Gastroesophageal sphincter (tissue), 4 donors: ENCODE measurements around the gene EIPR1. TPM values are rescaled to one million over a fixed set of nuclear protein-coding genes. Genes with fewer than 3 reads are reported as not detected.

Source experiments
- ATAC-seq: fragments of 150-250 bp; one replicate; pipeline ENCODE4 v1.9.1; 2016; ENCODE audit warnings: mild to moderate bottlenecking, moderate library complexity
- H3K27ac ChIP-seq, 4 donors: fragments of 200-600 bp; sonication (generic) in 3 of 4; 1 replicate in 3 of 4; 2 replicates in 1 of 4; pipeline ENCODE4 v1.5.1; 2016 to 2019
- H3K27me3 ChIP-seq: fragments of 200-600 bp; sonication (generic); one replicate; pipeline ENCODE4 v1.5.1; 2019
- H3K36me3 ChIP-seq, 2 donors: fragments of 200-600 bp; sonication (generic); one replicate each; pipeline ENCODE4 v1.5.1; 2019; ENCODE audit warnings: control low read depth in 1 of 2
- H3K4me1 ChIP-seq, 3 donors: fragments of 200-600 bp; sonication (generic); 1 replicate in 2 of 3; 2 replicates in 1 of 3; pipeline ENCODE4 v1.5.1; 2016 to 2019; ENCODE audit warnings: control low read depth in 2 of 3
- H3K4me3 ChIP-seq, 2 donors: fragments of 200-600 bp; sonication (generic); one replicate each; pipeline ENCODE4 v1.5.1; 2019; ENCODE audit warnings: mild to moderate bottlenecking in 1 of 2, moderate library complexity in 1 of 2
- H3K9me3 ChIP-seq, 3 donors: fragments of 200-600 bp; sonication (generic); one replicate each; pipeline ENCODE4 v1.5.1; 2017 to 2019; ENCODE audit warnings: control low read depth in 2 of 3
- EP300 ChIP-seq: sonication (generic); formaldehyde crosslinking; IDR thresholded peaks from one replicate; pipeline ENCODE4 v1.6.1; 2017; ENCODE audit warnings: antibody characterized with exemption, mild to moderate bottlenecking
- POLR2A ChIP-seq, 2 donors: fragments of 450-650 bp; IDR thresholded peaks; one replicate each; pipeline ENCODE4 v1.6.1; 2017; ENCODE audit warnings: antibody characterized with exemption in 2 of 2, mild to moderate bottlenecking in 2 of 2, moderate library complexity in 1 of 2
- POLR2AphosphoS5 ChIP-seq: sonication (generic); formaldehyde crosslinking; IDR thresholded peaks from one replicate; pipeline ENCODE4 v1.6.1; 2017; ENCODE audit warnings: antibody characterized with exemption
- WGBS, 2 donors: methylation state at CpG; one replicate each; pipeline ENCODE4 v1.1.5; 2018; ENCODE audit warnings: low coverage in 1 of 2; 5-methylcytosine and 5-hydroxymethylcytosine counted together
- total RNA-seq, 4 donors: library from RNA; depleted of rRNA; stranded (reverse); fragments of >200 nt; gene quantifications; one replicate each; pipeline ENCODE4 v1.1.0, GENCODE V29; 2016
- TF ChIP-seq, protein P1 (sequence below), 4 experiments: fragments of 200-600 bp in 2 of 4; fragments of 450-650 bp in 2 of 4; sonication (generic) in 1 of 4; IDR thresholded peaks; one replicate each; pipeline ENCODE4 v1.5.1; 2017 to 2019; ENCODE audit warnings: antibody characterized with exemption in 4 of 4, mild to moderate bottlenecking in 2 of 4, moderate library complexity in 2 of 4

EIPR1 gene
- total RNA-seq, 4 donors from 2014 or later = 11.3 to 26.8 (median 22.2) TPM

DNA sequence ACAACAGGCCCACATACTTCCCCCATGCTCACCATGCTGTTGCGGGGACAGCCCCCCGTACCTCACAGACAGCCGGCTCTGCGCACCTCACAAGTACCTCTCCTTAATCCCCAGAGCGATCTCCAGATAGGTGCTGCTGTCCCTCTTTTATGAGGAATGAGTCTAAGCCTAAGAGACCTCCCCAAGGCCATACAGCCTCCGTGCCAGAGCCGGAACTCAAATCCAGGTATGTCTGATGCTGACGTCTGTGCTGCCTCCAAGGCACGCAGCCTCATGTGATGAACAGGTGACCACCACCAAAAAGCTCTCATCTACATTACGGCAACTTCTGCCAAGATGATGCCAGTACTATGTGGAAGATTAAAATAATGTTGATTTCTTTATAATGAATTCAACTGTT is 85.2 kb downstream of the EIPR1 start:
- WGBS, 2 donors = 96% methylated on average over 7 of the region's 10 CpGs; no CpG with 5 or more reads in 1 of the 2 donors
- ATAC-seq = no peak

DNA sequence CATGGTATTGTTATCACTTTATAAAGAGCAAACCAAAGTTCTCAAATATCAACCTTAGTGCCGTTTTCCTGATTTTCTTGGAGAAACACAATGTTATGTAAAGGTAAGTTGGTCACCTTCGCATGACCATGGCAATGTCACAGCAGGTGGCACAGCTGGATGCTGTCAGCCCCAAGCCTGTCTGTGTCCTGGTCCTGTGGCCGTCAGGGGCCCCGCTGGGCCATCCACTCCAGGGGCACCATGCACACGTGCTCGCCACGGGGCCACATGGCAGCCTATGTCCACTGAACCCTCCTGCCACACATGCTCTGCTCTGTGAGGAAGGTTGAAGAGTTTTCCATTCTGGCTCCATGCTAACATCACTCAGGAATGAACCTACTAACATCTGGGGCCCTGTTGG is 85.9 kb downstream of the EIPR1 start:
- H3K27me3 ChIP-seq = no peaks in the 10 kb centered on the region
- ATAC-seq = no peak
- no peaks in the 10 kb centered on the region for H3K36me3 ChIP-seq
- TF ChIP-seq POLR2A (IDR thresholded peaks at IDR 0.05) (no peak), POLR2AphosphoS5 (no peak), EP300 (no peak)
- TF ChIP-seq, protein P1, sequence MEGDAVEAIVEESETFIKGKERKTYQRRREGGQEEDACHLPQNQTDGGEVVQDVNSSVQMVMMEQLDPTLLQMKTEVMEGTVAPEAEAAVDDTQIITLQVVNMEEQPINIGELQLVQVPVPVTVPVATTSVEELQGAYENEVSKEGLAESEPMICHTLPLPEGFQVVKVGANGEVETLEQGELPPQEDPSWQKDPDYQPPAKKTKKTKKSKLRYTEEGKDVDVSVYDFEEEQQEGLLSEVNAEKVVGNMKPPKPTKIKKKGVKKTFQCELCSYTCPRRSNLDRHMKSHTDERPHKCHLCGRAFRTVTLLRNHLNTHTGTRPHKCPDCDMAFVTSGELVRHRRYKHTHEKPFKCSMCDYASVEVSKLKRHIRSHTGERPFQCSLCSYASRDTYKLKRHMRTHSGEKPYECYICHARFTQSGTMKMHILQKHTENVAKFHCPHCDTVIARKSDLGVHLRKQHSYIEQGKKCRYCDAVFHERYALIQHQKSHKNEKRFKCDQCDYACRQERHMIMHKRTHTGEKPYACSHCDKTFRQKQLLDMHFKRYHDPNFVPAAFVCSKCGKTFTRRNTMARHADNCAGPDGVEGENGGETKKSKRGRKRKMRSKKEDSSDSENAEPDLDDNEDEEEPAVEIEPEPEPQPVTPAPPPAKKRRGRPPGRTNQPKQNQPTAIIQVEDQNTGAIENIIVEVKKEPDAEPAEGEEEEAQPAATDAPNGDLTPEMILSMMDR (IDR thresholded peaks at IDR 0.05) = no peak
- no peak overlapping the region for H3K27ac ChIP-seq
- H3K4me1 ChIP-seq = no peaks in the 10 kb centered on the region
- no peaks in the 10 kb centered on the region for H3K9me3 ChIP-seq
- no peak overlapping the region for H3K4me3 ChIP-seq
- 83 to 86% methylated on average over 1 of the region's 7 CpGs for WGBS, 2 donors

More for the DNA sequence above, 85.2 kb downstream of the EIPR1 start:
- Histone ChIP-seq H3K9me3 (no peaks in the 10 kb centered on the region), H3K4me1 (no peaks in the 10 kb centered on the region), H3K27me3 (no peaks in the 10 kb centered on the region), H3K27ac (no peak overlapping the region), H3K36me3 (no peaks in the 10 kb centered on the region), H3K4me3 (no peak overlapping the region)
- TF ChIP-seq EP300 = no peak
- TF ChIP-seq POLR2A (IDR thresholded peaks at IDR 0.05) = no peak
- TF ChIP-seq, protein P1 (IDR thresholded peaks at IDR 0.05) = no peak
- no peak for TF ChIP-seq POLR2AphosphoS5

DNA sequence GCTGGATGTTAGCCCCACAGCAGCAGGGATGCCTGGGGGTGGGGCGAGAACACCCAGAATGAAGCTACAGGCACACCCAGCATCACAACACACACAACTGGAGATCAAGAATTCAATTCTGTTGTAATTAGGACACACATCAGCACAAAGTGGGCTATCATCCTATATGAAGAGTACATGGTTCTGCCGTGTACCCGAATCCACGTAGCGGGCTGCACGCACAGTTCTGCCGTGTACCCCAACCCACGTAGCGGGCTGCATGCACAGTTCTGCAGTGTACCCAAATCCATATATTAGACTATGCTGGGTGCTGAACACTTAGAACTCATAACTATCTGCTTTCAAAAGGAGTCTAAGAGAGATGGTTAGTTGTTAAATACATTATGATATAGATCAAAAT is 86.5 kb downstream of the EIPR1 start:
- Histone ChIP-seq H3K4me3 (no peak overlapping the region), H3K9me3 (no peaks in the 10 kb centered on the region), H3K27me3 (no peaks in the 10 kb centered on the region), H3K27ac (no peak overlapping the region), H3K36me3 (no peaks in the 10 kb centered on the region), H3K4me1 (no peaks in the 10 kb centered on the region)
- no peak for ATAC-seq
- 86 to 93% methylated on average over 4 to 5 of the region's 9 CpGs for WGBS, 2 donors
- TF ChIP-seq POLR2A (IDR thresholded peaks at IDR 0.05) (no peak), EP300 (no peak), POLR2AphosphoS5 (no peak)
- TF ChIP-seq, protein P1 (IDR thresholded peaks at IDR 0.05) = no peak

DNA sequence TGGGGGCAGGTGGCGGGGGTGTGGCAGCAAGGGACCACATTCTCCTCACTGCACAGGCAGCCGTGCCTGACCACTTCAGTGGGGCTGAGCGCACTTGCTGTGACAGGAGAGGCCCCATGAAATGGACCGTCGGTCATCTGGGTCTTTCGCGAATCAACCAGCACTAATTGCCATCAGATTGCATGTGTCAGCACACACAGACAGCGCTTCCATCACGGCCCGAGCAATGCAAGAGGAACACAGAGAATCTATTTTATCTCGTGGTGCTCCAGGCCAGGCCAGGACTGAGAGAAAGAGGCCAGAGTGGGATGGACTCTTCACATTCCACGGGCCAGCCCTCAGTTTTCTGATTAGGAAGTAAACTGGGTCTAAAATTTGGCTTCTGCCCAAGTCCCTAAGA is 87.0 kb downstream of the EIPR1 start:
- H3K27me3 ChIP-seq = no peaks in the 10 kb centered on the region
- no peak for TF ChIP-seq POLR2A (IDR thresholded peaks at IDR 0.05)
- TF ChIP-seq EP300 = no peak
- TF ChIP-seq POLR2AphosphoS5 = no peak
- TF ChIP-seq, protein P1 (IDR thresholded peaks at IDR 0.05) = no peak
- H3K36me3 ChIP-seq = no peaks in the 10 kb centered on the region
- no peaks in the 10 kb centered on the region for H3K4me1 ChIP-seq
- 71% methylated on average over 7 of the region's 12 CpGs; no CpG with 5 or more reads in 1 of the 2 donors for WGBS, 2 donors
- ATAC-seq = no peak
- no peak overlapping the region for H3K4me3 ChIP-seq
- H3K27ac ChIP-seq = no peak overlapping the region
- no peaks in the 10 kb centered on the region for H3K9me3 ChIP-seq

DNA sequence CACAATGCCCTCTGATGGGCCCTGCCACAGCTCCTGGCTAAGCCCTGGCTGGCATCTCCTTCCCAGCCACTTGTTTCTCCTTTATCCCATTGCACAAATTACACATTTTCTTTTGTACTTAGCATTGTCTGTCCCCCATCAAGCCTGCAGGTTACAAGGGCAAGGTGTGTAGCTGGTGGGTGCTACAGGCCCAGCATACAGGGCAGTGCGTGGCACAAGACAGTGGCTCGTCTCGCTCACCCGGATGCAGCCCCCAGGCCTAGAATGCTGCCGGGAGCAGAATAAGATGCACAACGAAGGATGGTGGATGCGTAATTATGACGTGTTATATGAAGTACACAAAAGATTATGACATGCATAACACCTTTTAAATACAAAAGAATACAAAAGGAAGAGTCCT is 87.6 kb downstream of the EIPR1 start:
- Histone ChIP-seq H3K27me3 (no peaks in the 10 kb centered on the region), H3K4me3 (no peak overlapping the region), H3K27ac (no peak overlapping the region), H3K4me1 (no peaks in the 10 kb centered on the region), H3K9me3 (no peaks in the 10 kb centered on the region), H3K36me3 (no peaks in the 10 kb centered on the region)
- no peak for ATAC-seq
- 90% methylated on average over 2 of the region's 8 CpGs; no CpG with 5 or more reads in 1 of the 2 donors for WGBS, 2 donors
- TF ChIP-seq POLR2AphosphoS5 (no peak), POLR2A (IDR thresholded peaks at IDR 0.05) (no peak), EP300 (no peak)
- TF ChIP-seq, protein P1 (IDR thresholded peaks at IDR 0.05) = no peak
